ENCODE measurements around the gene PXDC1. TPM values are rescaled to one million over a fixed set of nuclear protein-coding genes. Genes with fewer than 3 reads are reported as not detected.

Gene PXDC1
- total RNA-seq, 3 donors from 2014 or later: 3.1 to 27.9 (median 9.2) TPM

- no peaks in the 10 kb centered on the region for H3K36me3 ChIP-seq (ENCODE audit: low read depth)
- H3K4me1 ChIP-seq (ENCODE audit: low read depth): no peaks in the 10 kb centered on the region
- DNase-seq (no peak), ATAC-seq (no peak)
- H3K9me3 ChIP-seq: no peaks in the 10 kb centered on the region
- H3K4me3 ChIP-seq: no peak overlapping the region
- intact Hi-C loops (cut with DNase I, micrococcal nuclease): loop anchor here (5.0 kb wide), 1 partner anchor 454 kb away; no protein-coding TSS in a partner anchor
- TF ChIP-seq, protein P1, sequence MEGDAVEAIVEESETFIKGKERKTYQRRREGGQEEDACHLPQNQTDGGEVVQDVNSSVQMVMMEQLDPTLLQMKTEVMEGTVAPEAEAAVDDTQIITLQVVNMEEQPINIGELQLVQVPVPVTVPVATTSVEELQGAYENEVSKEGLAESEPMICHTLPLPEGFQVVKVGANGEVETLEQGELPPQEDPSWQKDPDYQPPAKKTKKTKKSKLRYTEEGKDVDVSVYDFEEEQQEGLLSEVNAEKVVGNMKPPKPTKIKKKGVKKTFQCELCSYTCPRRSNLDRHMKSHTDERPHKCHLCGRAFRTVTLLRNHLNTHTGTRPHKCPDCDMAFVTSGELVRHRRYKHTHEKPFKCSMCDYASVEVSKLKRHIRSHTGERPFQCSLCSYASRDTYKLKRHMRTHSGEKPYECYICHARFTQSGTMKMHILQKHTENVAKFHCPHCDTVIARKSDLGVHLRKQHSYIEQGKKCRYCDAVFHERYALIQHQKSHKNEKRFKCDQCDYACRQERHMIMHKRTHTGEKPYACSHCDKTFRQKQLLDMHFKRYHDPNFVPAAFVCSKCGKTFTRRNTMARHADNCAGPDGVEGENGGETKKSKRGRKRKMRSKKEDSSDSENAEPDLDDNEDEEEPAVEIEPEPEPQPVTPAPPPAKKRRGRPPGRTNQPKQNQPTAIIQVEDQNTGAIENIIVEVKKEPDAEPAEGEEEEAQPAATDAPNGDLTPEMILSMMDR (IDR thresholded peaks at IDR 0.05): no peak
Measured at GRCh38 chr6:3731700-3732099, 19.8 kb downstream of the PXDC1 start.

GRCh38 chr6:3729603-3730344 is 21.7 kb downstream of the PXDC1 start:
- ATAC-seq: no peak
- Histone ChIP-seq H3K4me1 (ENCODE audit: low read depth) (no peaks in the 10 kb centered on the region), H3K36me3 (ENCODE audit: low read depth) (no peaks in the 10 kb centered on the region), H3K9me3 (no peaks in the 10 kb centered on the region), H3K4me3 (no peak overlapping the region)
- no peak for DNase-seq
- intact Hi-C loops (cut with DNase I, micrococcal nuclease): loop anchor here (5.0 kb wide), 1 partner anchor 452 kb away; no protein-coding TSS in a partner anchor
- TF ChIP-seq, protein P1 (IDR thresholded peaks at IDR 0.05): no peak

GRCh38 chr6:3727593-3728108 is 23.9 kb downstream of the PXDC1 start:
- Histone ChIP-seq H3K36me3 (ENCODE audit: low read depth) (no peaks in the 10 kb centered on the region), H3K9me3 (no peaks in the 10 kb centered on the region), H3K4me1 (ENCODE audit: low read depth) (no peaks in the 10 kb centered on the region), H3K4me3 (no peak overlapping the region)
- DNase-seq (no peak), ATAC-seq (no peak)
- intact Hi-C loops (cut with DNase I, micrococcal nuclease): no loop called here
- TF ChIP-seq, protein P1 (IDR thresholded peaks at IDR 0.05): no peak

GRCh38 chr6:3727036-3727435 is 24.5 kb downstream of the PXDC1 start:
- Histone ChIP-seq H3K9me3 (no peaks in the 10 kb centered on the region), H3K4me1 (ENCODE audit: low read depth) (no peaks in the 10 kb centered on the region), H3K4me3 (no peak overlapping the region), H3K36me3 (ENCODE audit: low read depth) (no peaks in the 10 kb centered on the region)
- intact Hi-C loops (cut with DNase I, micrococcal nuclease): no loop called here
- ATAC-seq (no peak), DNase-seq (no peak)
- TF ChIP-seq, protein P1 (IDR thresholded peaks at IDR 0.05): no peak

DNA sequence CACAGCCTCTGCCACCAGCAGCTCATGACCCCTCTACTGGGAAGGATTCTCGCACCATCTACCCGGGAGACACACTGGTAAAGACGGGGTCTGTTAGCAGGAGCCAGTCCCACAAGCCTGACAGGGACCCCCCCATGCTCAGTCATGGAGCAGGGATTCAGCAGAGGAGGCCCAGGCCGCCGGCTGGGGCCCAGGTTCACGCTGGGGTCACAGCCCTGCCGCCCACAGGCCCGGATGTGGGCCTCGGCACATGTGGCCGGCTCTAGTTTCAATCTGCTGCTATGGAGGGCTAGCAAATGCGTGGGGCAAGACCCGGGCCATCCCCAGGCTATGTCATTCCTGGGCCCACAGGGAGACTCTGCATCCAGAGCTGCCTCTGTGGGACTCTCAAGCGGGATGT is 25.1 kb downstream of the PXDC1 start:
- DNase-seq (no peak), ATAC-seq (no peak)
- Histone ChIP-seq H3K36me3 (ENCODE audit: low read depth) (no peaks in the 10 kb centered on the region), H3K9me3 (no peaks in the 10 kb centered on the region), H3K4me1 (ENCODE audit: low read depth) (no peaks in the 10 kb centered on the region), H3K4me3 (no peak overlapping the region)
- intact Hi-C loops (cut with DNase I, micrococcal nuclease): no loop called here
- TF ChIP-seq, protein P1 (IDR thresholded peaks at IDR 0.05): no peak

All from mucosa of descending colon (tissue), 3 donors.